ENCODE data around the gene DONSON.

- TF ChIP-seq CTCF (IDR thresholded peaks at IDR 0.05) (no peak), POLR2A (IDR thresholded peaks at IDR 0.05) (no peak)
Measured at GRCh38 chr21:33554982-33555344, 33.5 kb downstream of the DONSON start.

Data from lower leg skin (tissue), 3 donors.